ENCODE measurements around the gene DLL4.

Gene DLL4

DNA sequence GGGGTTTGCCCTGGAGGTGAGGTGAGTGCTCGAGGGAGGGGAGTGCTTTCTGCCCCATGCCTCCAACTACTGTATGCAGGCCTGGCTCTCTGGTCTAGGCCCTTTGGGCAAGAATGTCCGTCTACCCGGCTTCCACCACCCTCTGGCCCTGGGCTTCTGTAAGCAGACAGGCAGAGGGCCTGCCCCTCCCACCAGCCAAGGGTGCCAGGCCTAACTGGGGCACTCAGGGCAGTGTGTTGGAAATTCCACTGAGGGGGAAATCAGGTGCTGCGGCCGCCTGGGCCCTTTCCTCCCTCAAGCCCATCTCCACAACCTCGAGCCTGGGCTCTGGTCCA, 9.4 kb downstream of the DLL4 start:
- no peaks in the 10 kb centered on the region for H3K9me3 Mint-ChIP-seq

DNA sequence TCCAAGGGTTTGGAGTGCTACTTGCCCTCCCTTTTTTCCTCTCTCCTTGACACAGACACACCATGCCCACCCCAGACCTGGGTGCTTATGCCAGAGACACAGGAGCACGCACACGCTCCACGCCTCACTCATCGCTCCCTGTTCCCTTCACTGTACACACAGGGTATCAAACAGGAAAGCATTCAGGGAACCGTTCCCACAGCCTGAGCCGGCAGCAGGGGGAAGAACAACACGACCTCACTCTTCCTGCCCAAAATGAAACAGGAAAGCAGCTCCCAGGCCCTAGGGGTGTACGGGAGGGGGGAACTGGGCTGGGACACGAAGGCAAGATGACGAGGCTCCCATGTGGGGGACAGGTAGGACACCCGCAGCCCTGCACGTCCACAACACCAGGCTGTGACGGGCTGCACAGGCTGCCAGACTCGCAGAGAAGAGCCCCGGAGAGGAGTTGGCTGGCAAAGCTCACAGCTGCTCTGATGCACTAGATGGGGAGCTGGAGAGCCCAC, 11.2 kb downstream of the DLL4 start:
- Mint-ChIP-seq H3K27ac (peak overlapping the region; percentile 89), H3K4me1 (ENCODE audit: low read depth) (peaks cover 29% of the 10 kb centered on the region), H3K27me3 (no peaks in the 10 kb centered on the region), H3K9me3 (no peaks in the 10 kb centered on the region), H3K36me3 (ENCODE audit: low read depth) (no peaks in the 10 kb centered on the region), H3K4me3 (peak overlapping the region; percentile 1)
- peak; percentile 53 for DNase-seq

More for the DNA sequence above, 9.4 kb downstream of the DLL4 start:
- H3K36me3 Mint-ChIP-seq (ENCODE audit: low read depth) = no peaks in the 10 kb centered on the region
- H3K27ac Mint-ChIP-seq = no peak overlapping the region
- H3K4me3 Mint-ChIP-seq = no peak overlapping the region
- H3K4me1 Mint-ChIP-seq (ENCODE audit: low read depth) = peaks cover 28% of the 10 kb centered on the region
- H3K27me3 Mint-ChIP-seq = peaks cover 1% of the 10 kb centered on the region
- DNase-seq = no peak

DNA sequence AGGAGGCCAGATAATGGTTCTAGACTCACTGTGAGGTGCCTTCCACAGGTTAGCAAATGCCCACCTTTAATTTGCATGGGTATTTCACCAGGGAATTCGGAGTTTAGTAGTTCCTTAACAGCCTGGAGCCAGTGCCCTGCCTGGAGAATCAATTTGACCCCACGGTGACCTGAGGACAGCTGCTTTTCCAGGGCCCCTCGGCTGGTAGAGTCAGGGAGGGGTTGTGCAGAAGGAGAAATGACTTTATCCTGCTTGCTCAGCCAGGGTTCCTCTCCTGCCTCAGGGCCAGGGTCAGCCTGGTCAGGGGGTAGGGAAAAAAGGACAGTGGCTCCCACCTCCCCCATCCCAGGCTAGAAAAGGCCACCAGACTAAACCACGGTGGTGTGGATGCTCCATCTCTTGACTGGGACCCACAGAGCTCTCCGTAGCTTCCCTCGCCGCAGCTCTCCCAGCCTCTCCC, 12.0 kb downstream of the DLL4 start:
- H3K4me1 Mint-ChIP-seq (ENCODE audit: low read depth) = peaks cover 32% of the 10 kb centered on the region
- peak overlapping the region; percentile 58 for H3K4me3 Mint-ChIP-seq
- H3K27me3 Mint-ChIP-seq = no peaks in the 10 kb centered on the region
- H3K27ac Mint-ChIP-seq = peak overlapping the region; percentile 89
- no peak for DNase-seq
- no peaks in the 10 kb centered on the region for H3K9me3 Mint-ChIP-seq
- no peaks in the 10 kb centered on the region for H3K36me3 Mint-ChIP-seq (ENCODE audit: low read depth)

DNA sequence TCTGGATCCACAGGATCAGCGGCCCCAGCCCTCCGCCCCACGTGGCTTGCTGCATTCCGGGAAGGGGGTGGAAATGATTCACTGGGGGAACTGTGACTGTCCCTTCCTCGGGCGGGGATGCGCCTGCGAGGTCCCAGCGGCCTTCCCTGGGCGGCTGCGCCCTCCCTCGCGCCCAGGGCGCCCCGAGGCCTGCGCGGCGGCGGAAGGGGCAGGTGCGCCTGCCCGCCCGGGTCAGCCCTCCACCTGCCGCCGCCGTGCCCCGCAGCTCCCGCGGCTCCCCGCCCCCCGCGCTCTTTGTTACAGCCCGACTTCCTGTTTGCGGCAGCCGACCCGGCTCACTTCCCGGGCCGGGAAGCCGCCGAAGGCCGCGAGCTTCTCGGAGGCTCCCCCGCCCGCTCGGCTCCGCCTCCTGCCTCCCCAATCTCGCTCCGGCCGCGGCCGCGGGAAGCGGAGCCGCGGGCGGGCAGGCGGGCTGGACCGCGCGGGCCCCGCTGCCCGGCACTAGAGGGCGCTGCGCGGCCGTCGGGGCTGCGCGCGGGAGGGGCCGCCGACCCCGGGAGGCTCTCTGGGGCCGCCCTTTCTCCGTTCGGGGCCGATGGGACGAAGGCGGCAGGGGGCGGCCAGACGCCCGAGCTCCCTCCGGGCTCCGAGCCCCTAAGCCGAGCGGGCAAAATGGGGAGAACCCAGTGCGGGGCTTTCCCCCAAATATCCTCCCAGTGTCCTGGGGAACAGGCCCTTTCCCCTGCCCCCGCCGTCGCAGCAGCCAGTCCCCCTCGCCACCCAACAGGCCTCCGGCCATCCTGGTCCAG, 12.6 kb downstream of the DLL4 start:
- peaks cover 34% of the 10 kb centered on the region for H3K4me1 Mint-ChIP-seq (ENCODE audit: low read depth)

DNA sequence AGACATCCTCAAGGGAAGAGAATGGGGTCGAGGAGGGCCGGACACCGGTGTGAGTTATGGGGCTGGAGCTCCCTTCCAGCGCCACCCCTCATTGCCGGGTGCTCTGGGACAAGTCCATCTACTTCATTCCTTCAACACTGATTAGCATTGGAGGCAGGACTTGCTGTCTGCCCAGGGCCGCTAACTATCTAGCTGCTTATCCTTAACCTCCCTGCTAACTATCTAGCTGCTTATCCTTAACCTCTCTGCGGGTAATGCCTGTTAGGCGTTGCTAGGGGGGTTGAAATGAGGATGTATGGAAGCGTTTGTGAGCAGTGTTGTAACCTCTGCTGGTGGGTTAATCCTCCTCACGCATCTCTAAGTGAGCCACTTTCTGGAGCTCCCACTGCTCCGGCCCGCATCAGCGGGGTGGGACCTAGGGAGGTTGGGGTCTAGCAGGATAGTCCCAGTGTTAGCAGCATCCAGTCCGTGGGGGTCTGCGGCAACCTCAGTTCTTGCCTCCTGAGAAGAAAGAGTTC, 13.3 kb downstream of the DLL4 start:
- H3K27me3 Mint-ChIP-seq = no peaks in the 10 kb centered on the region
- no peaks in the 10 kb centered on the region for H3K36me3 Mint-ChIP-seq (ENCODE audit: low read depth)
- H3K9me3 Mint-ChIP-seq = no peaks in the 10 kb centered on the region
- peak overlapping the region; percentile 81 for H3K27ac Mint-ChIP-seq
- DNase-seq = no peak
- H3K4me1 Mint-ChIP-seq (ENCODE audit: low read depth) = peaks cover 34% of the 10 kb centered on the region
- peak overlapping the region; percentile 74 for H3K4me3 Mint-ChIP-seq

More for the DNA sequence above, 12.6 kb downstream of the DLL4 start:
- Mint-ChIP-seq H3K27me3 (no peaks in the 10 kb centered on the region), H3K27ac (peak overlapping the region; percentile 89), H3K9me3 (no peaks in the 10 kb centered on the region), H3K36me3 (ENCODE audit: low read depth) (no peaks in the 10 kb centered on the region), H3K4me3 (peak overlapping the region; percentile 74)
- DNase-seq = peak; percentile 83

DNA sequence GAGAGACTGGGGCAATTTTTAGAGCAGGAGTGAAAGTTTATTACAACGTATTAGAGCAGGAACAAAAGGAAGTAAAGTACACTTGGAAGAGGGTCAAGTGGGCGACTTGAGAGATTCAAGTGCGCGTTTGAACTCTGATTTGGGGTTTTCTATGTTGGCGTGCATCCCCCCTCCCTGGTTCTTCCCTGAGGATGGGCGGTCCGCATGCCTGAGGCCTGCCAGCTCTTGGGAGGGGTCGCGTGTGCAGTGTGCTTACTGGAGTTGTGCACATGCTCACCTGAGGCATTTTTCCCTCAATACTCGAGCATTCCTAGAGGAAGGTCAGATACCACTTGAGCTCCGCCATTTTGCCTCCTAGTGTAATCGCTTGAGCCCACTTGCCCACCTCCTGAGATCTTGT, 13.7 kb downstream of the DLL4 start:
- Mint-ChIP-seq H3K27me3 (no peaks in the 10 kb centered on the region), H3K9me3 (no peaks in the 10 kb centered on the region), H3K36me3 (ENCODE audit: low read depth) (no peaks in the 10 kb centered on the region), H3K4me3 (peak overlapping the region; percentile 74), H3K27ac (peak overlapping the region; percentile 81), H3K4me1 (ENCODE audit: low read depth) (peaks cover 34% of the 10 kb centered on the region)
- no peak for DNase-seq

DNA sequence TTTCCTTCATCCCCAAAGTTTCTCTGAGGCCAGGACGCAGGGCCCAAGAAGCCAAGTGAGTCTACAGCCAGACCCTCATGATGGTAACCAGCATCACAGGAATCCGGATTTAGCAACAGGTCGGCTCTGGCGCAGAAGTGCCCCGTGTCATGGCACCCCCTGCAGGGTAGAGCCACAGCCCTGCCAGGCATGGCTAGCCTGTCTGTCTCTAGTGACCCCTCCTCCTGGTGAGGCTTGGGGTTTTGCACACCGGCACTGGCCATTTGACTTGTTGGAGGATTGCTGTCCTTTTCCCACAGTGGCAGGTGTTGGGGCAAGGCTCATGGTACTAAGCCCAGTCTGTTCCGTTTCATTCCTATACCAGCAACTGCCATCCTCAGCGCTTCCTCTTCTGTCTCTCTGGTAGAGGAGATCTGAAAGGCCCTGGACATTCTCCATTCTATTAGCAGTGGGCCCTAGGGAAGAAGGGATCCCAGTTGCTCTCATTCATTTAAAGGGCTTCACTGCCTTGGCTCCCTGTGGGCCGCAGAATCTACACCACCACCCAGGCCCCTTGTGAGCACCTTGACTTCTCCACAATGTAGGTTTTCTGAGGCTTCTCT, 14.7 kb downstream of the DLL4 start:
- no peaks in the 10 kb centered on the region for H3K27me3 Mint-ChIP-seq
- no peaks in the 10 kb centered on the region for H3K36me3 Mint-ChIP-seq (ENCODE audit: low read depth)
- no peak for DNase-seq
- H3K4me1 Mint-ChIP-seq (ENCODE audit: low read depth) = peaks cover 34% of the 10 kb centered on the region
- H3K4me3 Mint-ChIP-seq = no peak overlapping the region
- no peaks in the 10 kb centered on the region for H3K9me3 Mint-ChIP-seq
- no peak overlapping the region for H3K27ac Mint-ChIP-seq

DNA sequence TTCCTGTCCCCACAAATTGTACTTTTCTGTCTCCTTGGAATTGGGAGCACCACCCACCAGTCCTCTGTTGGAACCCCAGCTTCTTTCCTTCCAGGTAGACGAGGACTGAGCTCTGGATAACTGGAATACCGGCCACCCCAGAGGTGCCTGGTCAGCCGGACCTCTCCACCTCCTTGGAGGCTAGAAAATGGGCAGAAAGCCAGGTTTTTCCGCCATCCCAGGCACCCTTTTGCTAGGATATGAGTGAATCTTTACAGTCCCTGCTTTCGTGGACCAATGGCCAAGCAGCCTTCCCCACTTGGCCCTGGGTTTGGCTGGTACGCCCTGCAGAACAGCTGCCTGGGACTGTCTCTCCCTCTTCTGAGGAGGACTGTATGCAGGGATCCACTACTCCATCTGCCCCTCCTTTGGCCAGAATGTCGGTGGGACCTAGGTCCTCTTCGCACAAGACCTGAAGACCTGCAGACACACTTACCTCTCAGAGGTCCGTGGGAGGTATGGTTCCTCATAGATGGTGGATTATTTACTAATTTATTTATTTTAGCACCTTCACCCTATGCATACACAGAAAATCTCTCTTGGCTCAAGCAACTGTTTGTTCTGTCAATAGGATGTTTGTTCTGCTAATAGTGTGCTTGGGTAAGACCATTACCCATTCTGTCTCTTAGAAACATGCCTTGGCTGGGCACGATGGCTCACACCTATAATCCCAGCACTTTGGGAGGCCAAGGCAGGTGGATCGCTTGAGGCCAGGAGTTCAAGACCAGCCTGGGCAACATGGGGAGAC, 15.6 kb downstream of the DLL4 start:
- no peaks in the 10 kb centered on the region for H3K36me3 Mint-ChIP-seq (ENCODE audit: low read depth)
- H3K9me3 Mint-ChIP-seq = no peaks in the 10 kb centered on the region
- no peak for DNase-seq
- H3K4me1 Mint-ChIP-seq (ENCODE audit: low read depth) = peaks cover 34% of the 10 kb centered on the region
- H3K27me3 Mint-ChIP-seq = no peaks in the 10 kb centered on the region
- H3K4me3 Mint-ChIP-seq = no peak overlapping the region
- no peak overlapping the region for H3K27ac Mint-ChIP-seq

DNA sequence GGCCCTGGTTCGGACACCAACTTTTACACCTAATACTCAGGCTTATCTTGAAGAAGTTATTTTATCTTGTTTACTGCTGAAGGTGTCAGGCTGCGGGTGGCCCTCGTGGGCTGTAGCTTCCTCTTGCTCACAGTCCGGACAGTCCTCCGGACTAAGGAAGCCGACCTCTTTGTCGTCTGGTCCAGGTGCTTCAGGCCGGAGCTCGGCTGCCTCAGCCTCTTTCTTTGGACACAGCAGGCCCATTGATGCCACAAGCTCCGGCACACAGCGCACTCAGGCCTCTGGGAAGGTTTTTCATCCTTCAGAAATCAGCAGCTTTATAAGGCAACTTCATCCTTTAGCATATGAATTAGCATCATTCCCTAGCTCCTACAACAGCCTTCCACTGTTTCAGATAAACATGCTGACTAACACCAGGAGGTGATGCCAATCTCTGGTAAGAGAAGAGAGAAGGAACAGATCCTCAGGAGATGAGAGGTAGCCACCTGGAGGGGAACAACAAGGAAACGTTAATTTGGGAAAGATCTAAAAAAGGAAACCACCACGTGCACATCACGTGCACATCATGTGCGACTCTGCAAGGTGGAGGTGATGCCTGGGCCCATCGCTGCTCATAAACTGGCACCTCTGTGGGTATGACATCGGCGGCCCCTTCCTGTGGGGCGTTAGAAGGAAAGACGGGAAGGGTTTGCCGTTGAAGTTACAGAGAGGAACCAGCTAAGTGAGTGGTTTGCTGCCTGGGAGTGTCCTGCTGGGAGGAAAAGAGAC, 19.8 kb downstream of the DLL4 start:
- no peak overlapping the region for H3K27ac Mint-ChIP-seq
- peaks cover 24% of the 10 kb centered on the region for H3K4me1 Mint-ChIP-seq (ENCODE audit: low read depth)
- no peaks in the 10 kb centered on the region for H3K27me3 Mint-ChIP-seq
- no peak for DNase-seq
- H3K9me3 Mint-ChIP-seq = no peaks in the 10 kb centered on the region
- H3K36me3 Mint-ChIP-seq (ENCODE audit: low read depth) = peaks cover 11% of the 10 kb centered on the region
- no peak overlapping the region for H3K4me3 Mint-ChIP-seq

DNA sequence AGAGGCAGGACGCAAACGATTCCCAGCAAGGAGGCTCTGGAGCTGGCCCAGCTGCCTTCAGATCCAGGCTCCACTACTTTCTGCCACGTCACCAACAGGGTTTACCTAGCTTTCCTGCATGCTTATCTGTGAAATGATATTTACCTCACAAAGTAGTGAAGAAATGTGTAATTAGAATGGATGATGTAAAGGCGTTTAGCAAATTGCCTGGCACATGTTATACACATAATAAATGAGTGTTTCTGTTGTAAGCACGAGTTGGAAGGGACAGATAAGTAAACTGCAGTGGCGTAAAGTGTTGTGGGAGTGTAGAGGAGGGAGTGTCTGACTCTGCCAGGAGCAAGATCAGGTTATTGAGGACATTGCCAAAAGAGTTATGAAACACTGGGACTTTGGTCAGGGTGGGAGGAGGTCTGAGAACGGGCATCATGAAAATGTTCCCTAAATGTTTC, 20.6 kb downstream of the DLL4 start:
- DNase-seq = no peak
- H3K9me3 Mint-ChIP-seq = no peaks in the 10 kb centered on the region
- H3K27me3 Mint-ChIP-seq = no peaks in the 10 kb centered on the region
- H3K4me1 Mint-ChIP-seq (ENCODE audit: low read depth) = peaks cover 32% of the 10 kb centered on the region
- H3K4me3 Mint-ChIP-seq = no peak overlapping the region
- peaks cover 20% of the 10 kb centered on the region for H3K36me3 Mint-ChIP-seq (ENCODE audit: low read depth)
- H3K27ac Mint-ChIP-seq = no peak overlapping the region

DNA sequence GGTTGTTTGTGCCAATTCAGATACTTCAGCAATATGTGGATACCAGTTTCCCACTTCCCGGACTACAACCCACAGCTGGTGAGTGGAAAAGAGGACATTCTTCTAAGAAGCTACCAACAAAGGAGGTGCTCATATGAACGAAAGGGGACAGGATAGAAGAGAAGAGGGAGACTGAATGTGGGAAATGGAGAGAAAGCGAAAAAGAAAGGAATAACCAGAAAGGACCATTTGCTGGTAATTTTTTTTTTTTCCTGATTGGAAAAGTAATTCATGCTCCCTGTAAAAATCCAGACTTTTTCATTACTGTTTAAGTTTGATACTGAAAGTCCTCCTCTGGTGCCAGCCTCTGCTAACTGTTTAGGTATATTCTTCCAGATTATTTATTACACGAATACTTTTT, 22.6 kb downstream of the DLL4 start:
- peak overlapping the region; percentile 94 for H3K4me3 Mint-ChIP-seq
- H3K27me3 Mint-ChIP-seq = no peaks in the 10 kb centered on the region
- no peak for DNase-seq
- peaks cover 40% of the 10 kb centered on the region for H3K36me3 Mint-ChIP-seq (ENCODE audit: low read depth)
- H3K27ac Mint-ChIP-seq = peak overlapping the region; percentile 98
- peaks cover 37% of the 10 kb centered on the region for H3K4me1 Mint-ChIP-seq (ENCODE audit: low read depth)
- H3K9me3 Mint-ChIP-seq = no peaks in the 10 kb centered on the region

DNA sequence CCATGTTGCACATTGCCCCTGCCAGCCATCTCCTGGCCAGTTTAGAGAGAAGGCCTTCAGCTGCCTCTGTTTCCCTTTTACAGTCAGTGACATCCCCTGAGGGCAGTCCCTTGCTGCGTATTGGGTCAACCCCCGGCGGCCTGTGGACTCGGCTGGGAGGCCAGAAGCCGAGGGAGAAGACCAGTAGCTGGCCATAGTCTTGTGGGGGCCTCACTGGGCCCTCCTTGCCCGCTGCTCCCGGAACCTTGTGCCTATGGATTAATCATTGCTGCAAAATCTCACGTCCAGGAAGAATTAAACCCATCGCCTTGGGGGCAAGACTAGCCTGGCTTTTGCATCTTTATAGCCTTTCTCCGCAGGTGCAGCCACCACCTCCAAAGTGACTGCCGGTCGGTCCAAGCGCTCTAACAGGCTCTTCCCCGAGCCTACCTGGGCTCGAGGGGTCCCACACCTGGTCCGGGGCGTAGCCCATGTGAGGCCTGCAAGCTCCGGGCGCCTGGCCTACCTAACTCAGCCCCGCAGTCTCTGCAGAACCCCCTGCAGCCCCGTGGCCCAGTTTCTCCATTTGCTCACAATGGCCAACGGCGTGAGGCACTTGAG, 23.3 kb downstream of the DLL4 start:
- peak overlapping the region; percentile 98 for H3K27ac Mint-ChIP-seq
- no peak for DNase-seq
- H3K27me3 Mint-ChIP-seq = no peaks in the 10 kb centered on the region
- H3K36me3 Mint-ChIP-seq (ENCODE audit: low read depth) = peaks cover 43% of the 10 kb centered on the region
- H3K4me3 Mint-ChIP-seq = peak overlapping the region; percentile 94
- peaks cover 37% of the 10 kb centered on the region for H3K4me1 Mint-ChIP-seq (ENCODE audit: low read depth)
- H3K9me3 Mint-ChIP-seq = no peaks in the 10 kb centered on the region

DNA sequence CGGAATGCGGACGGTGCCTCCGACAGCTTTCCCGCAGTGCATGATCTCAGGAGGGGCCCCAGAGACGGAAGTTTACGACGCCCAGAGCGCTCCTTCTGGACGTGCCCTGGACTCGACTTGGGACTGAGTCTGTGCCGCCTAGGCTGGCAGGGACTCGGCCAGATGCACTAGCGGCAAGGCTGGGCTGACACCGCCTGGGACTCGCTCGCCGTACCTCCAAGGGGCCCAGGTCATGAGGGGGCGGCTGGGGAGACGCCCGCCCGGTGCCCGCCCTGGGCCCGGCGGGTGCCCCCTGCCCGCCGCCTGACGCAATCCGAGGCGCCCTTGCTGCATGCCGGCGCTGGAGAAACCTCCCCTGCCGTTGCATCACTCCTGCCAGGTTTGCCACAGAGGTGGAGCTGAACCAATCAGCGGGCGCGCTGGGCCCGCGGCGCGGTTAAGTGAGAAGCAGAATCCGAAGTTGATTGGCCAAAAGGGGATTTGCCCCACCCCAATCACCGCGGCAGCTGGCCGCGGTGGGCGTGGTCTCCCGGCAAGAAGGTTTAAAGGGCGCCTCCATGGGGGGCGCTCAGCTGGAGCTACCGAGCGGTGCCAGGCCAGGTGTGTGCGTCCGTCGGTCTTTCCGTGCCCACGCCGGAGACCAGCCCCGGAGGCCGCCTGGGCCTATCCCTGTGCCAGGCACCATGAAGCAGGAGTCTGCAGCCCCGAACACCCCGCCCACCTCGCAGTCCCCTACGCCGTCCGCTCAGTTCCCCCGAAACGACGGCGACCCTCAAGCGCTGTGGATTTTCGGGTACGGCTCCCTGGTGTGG, 24.0 kb downstream of the DLL4 start, which contains the start of gene CHAC1:
Gene CHAC1 (plus strand): TSS at position 571 of the 812 bp plus-strand sequence. CDS start 113 bp downstream, at position 684.
- H3K9me3 Mint-ChIP-seq = no peaks in the 10 kb centered on the region
- peaks cover 47% of the 10 kb centered on the region for H3K36me3 Mint-ChIP-seq (ENCODE audit: low read depth)
- H3K27ac Mint-ChIP-seq = peak within 1 kb of the TSS; percentile 98
- peak within 1 kb of the TSS; percentile 94 for H3K4me3 Mint-ChIP-seq
- H3K27me3 Mint-ChIP-seq = no peaks in the 10 kb centered on the region
- peak; percentile 96 for DNase-seq
- H3K4me1 Mint-ChIP-seq (ENCODE audit: low read depth) = peaks cover 37% of the 10 kb centered on the region

Data from activated T-cell treated with anti-CD3 and anti-CD28 coated beads, Interleukin-2, amount 50 U/mL, for 24 hours (primary cell).